NCI-H1436 treated with DMSO at 0.1 percent for 48 hours (cell line): Measurements from ENCODE around the gene PRPF4.

Experiments
- DNase-seq: peaks from one replicate; lab custom pipeline; 2025; lab: John Stamatoyannopoulos, UW

Gene PRPF4

GRCh38 chr9:113311961-113312360, 36.5 kb downstream of the PRPF4 start:
- DNase-seq = no peak

GRCh38 chr9:113313261-113313660, 37.8 kb downstream of the PRPF4 start:
- DNase-seq = no peak

GRCh38 chr9:113315231-113315630, 39.8 kb downstream of the PRPF4 start:
- DNase-seq = no peak

GRCh38 chr9:113316030-113316429, 40.6 kb downstream of the PRPF4 start:
- DNase-seq = no peak

- no peak for DNase-seq
These were observed 42.3 kb downstream of the PRPF4 start for GRCh38 chr9:113317777-113318176.

- DNase-seq = no peak
These were observed 43.6 kb downstream of the PRPF4 start for GRCh38 chr9:113319054-113319453.

- DNase-seq = no peak
These were observed 44.6 kb downstream of the PRPF4 start for GRCh38 chr9:113320051-113320450.

- no peak for DNase-seq
These were observed 47.2 kb downstream of the PRPF4 start for GRCh38 chr9:113322671-113323070.

- no peak for DNase-seq
These were observed 50.8 kb downstream of the PRPF4 start for GRCh38 chr9:113326230-113326629.

GRCh38 chr9:113328045-113328782, 52.8 kb downstream of the PRPF4 start:
- no peak for DNase-seq

- DNase-seq = no peak
These were observed 56.3 kb downstream of the PRPF4 start for GRCh38 chr9:113331780-113332179.

GRCh38 chr9:113337714-113338113, 62.3 kb downstream of the PRPF4 start:
- DNase-seq = no peak

- DNase-seq = peak; percentile 10
These were observed 64.7 kb downstream of the PRPF4 start, which contains the start of gene WDR31 for GRCh38 chr9:113340011-113340699. WDR31 (minus strand) TSS chr9:113340275; CDS start chr9:113332022, 8,253 bp downstream.

- DNase-seq = no peak
These were observed 66.4 kb downstream of the PRPF4 start for GRCh38 chr9:113341712-113342410.
